ENCODE measurements around the gene MPHOSPH6. TPM values are rescaled to one million over a fixed set of nuclear protein-coding genes. Genes with fewer than 3 reads are reported as not detected.
"Not testable (repeated sequence)": the region's sequence is repeated elsewhere in the genome, so short reads cannot be mapped to it uniquely, and the experiment has no call there.

MPHOSPH6 gene
- total RNA-seq, 1 donor from 2014 or later: 111 TPM

- no peaks in the 10 kb centered on the region for H3K27me3 ChIP-seq
- H3K79me2 ChIP-seq (ENCODE audit: low read depth): no peaks in the 10 kb centered on the region
- TF ChIP-seq EZH2phosphoT487 (IDR thresholded peaks at IDR 0.05) (no peak), CTCF (IDR thresholded peaks at IDR 0.05) (no peak), EZH2 (IDR thresholded peaks at IDR 0.05) (no peak)
- H3K4me2 ChIP-seq: no peak overlapping the region
- H3K9me3 Mint-ChIP-seq: no peaks in the 10 kb centered on the region
- H3K9me3 ChIP-seq (ENCODE audit: low read depth): no peaks in the 10 kb centered on the region
- no peak overlapping the region for H2AFZ ChIP-seq (replicated peaks)
- no peaks in the 10 kb centered on the region for H3K36me3 Mint-ChIP-seq
- no peak overlapping the region for H3K27ac ChIP-seq
- no peak overlapping the region for H3K4me3 Mint-ChIP-seq
- no peaks in the 10 kb centered on the region for H4K20me1 ChIP-seq (ENCODE audit: low read depth)
- H3K4me1 Mint-ChIP-seq: peaks cover 7% of the 10 kb centered on the region
- H3K9ac ChIP-seq: no peak overlapping the region
- H3K27ac Mint-ChIP-seq: no peak overlapping the region
- no peak for DNase-seq (ENCODE audit: low spot score)
- no peaks in the 10 kb centered on the region for H3K27me3 Mint-ChIP-seq (ENCODE audit: insufficient read depth, low read depth)
- H3K36me3 ChIP-seq: no peaks in the 10 kb centered on the region
- H3K4me3 ChIP-seq: no peak overlapping the region
- no peaks in the 10 kb centered on the region for H3F3A ChIP-seq (ENCODE audit: low read depth)
- no peaks in the 10 kb centered on the region for H3K4me1 ChIP-seq
Measured at GRCh38 chr16:82111944-82112343, 58.1 kb downstream of the MPHOSPH6 start.

GRCh38 chr16:82109266-82109665 lies 60.8 kb downstream of the MPHOSPH6 start:
- H3K4me3 Mint-ChIP-seq; H3K27ac ChIP-seq; H4K20me1 ChIP-seq (ENCODE audit: low read depth); H3K9ac ChIP-seq; H3K27ac Mint-ChIP-seq; H3K36me3 ChIP-seq; H3K4me3 ChIP-seq; H3K9me3 ChIP-seq (ENCODE audit: low read depth); H3K27me3 Mint-ChIP-seq (ENCODE audit: insufficient read depth, low read depth); H3K4me1 Mint-ChIP-seq; H3K36me3 Mint-ChIP-seq; H3K9me3 Mint-ChIP-seq; H2AFZ ChIP-seq (replicated peaks); H3K79me2 ChIP-seq (ENCODE audit: low read depth); H3F3A ChIP-seq (ENCODE audit: low read depth); DNase-seq (ENCODE audit: low spot score); H3K27me3 ChIP-seq; H3K4me1 ChIP-seq; H3K4me2 ChIP-seq: not testable (repeated sequence)

- Histone ChIP-seq H3K9ac (no peak overlapping the region), H3K4me1 (no peaks in the 10 kb centered on the region), H3K4me3 (no peak overlapping the region), H3K27me3 (no peaks in the 10 kb centered on the region), H3K4me2 (no peak overlapping the region), H3K79me2 (ENCODE audit: low read depth) (no peaks in the 10 kb centered on the region), H3K27ac (no peak overlapping the region), H4K20me1 (ENCODE audit: low read depth) (no peaks in the 10 kb centered on the region), H3K36me3 (no peaks in the 10 kb centered on the region), H2AFZ (replicated peaks) (no peak overlapping the region), H3K9me3 (ENCODE audit: low read depth) (no peaks in the 10 kb centered on the region), H3F3A (ENCODE audit: low read depth) (no peaks in the 10 kb centered on the region)
- no peak for DNase-seq (ENCODE audit: low spot score)
- Mint-ChIP-seq H3K27ac (no peak overlapping the region), H3K27me3 (ENCODE audit: insufficient read depth, low read depth) (no peaks in the 10 kb centered on the region), H3K4me1 (peaks cover 7% of the 10 kb centered on the region), H3K36me3 (no peaks in the 10 kb centered on the region), H3K9me3 (no peaks in the 10 kb centered on the region), H3K4me3 (no peak overlapping the region)
- TF ChIP-seq CTCF (IDR thresholded peaks at IDR 0.05) (no peak), EZH2phosphoT487 (IDR thresholded peaks at IDR 0.05) (no peak), EZH2 (IDR thresholded peaks at IDR 0.05) (no peak)
Measured at GRCh38 chr16:82108774-82109173, 61.2 kb downstream of the MPHOSPH6 start.

- Histone ChIP-seq H3K79me2 (ENCODE audit: low read depth) (no peaks in the 10 kb centered on the region), H3K27me3 (no peaks in the 10 kb centered on the region), H3K4me3 (no peak overlapping the region), H3F3A (ENCODE audit: low read depth) (no peaks in the 10 kb centered on the region), H4K20me1 (ENCODE audit: low read depth) (no peaks in the 10 kb centered on the region), H3K27ac (no peak overlapping the region), H3K4me2 (no peak overlapping the region), H3K9ac (no peak overlapping the region), H3K36me3 (no peaks in the 10 kb centered on the region), H2AFZ (replicated peaks) (no peak overlapping the region), H3K4me1 (no peaks in the 10 kb centered on the region), H3K9me3 (ENCODE audit: low read depth) (no peaks in the 10 kb centered on the region)
- Mint-ChIP-seq H3K27ac (no peak overlapping the region), H3K4me3 (no peak overlapping the region), H3K9me3 (no peaks in the 10 kb centered on the region), H3K27me3 (ENCODE audit: insufficient read depth, low read depth) (no peaks in the 10 kb centered on the region), H3K36me3 (no peaks in the 10 kb centered on the region), H3K4me1 (peaks cover 7% of the 10 kb centered on the region)
- TF ChIP-seq EZH2phosphoT487 (IDR thresholded peaks at IDR 0.05) (no peak), EZH2 (IDR thresholded peaks at IDR 0.05) (no peak), CTCF (IDR thresholded peaks at IDR 0.05) (no peak)
- DNase-seq (ENCODE audit: low spot score): no peak
Measured at GRCh38 chr16:82108100-82108499, 61.9 kb downstream of the MPHOSPH6 start.

All from neural progenitor cell (in vitro differentiated cells).